H1 (cell line): ENCODE data around the gene LRBA. TPM values are rescaled to one million over a fixed set of nuclear protein-coding genes. Genes with fewer than 3 reads are reported as not detected.

Experiments used
- CTCF ChIA-PET: fragments of 300-600 bp; sonication (Branson Sonifier 250); formaldehyde crosslinking; loops from one replicate; lab custom pipeline; 2021; ENCODE audit not compliant: partially characterized antibody; lab: Charles Lee
- POLR2A ChIA-PET: fragments of 300-600 bp; sonication (Branson Sonifier 250); formaldehyde crosslinking; loops from one replicate; lab custom pipeline; 2021; ENCODE audit warnings: inconsistent platforms; ENCODE audit not compliant: partially characterized antibody; lab: Charles Lee
- DNase-seq, 2 experiments: peaks; one replicate each; pipeline versions ENCODE4 v3.0.0 to v3.0.0-alpha.2; 2010 to 2022; ENCODE audit warnings: low spot score in 2 of 2, low read depth in 1 of 2, mixed read lengths in 1 of 2
- FAIRE-seq: peaks from 2 replicates; lab custom pipeline; 2011; peaks lifted over from hg19 to GRCh38; lab: Jason Lieb, UNC
- H2AFZ ChIP-seq: 2 replicates; pipeline ENCODE4 v1.8.1; 2012; ENCODE audit warnings: low read length, inconsistent platforms
- H2AK5ac ChIP-seq: 2 replicates; pipeline ENCODE4 v1.6.1; 2013; ENCODE audit warnings: low read depth, low read length
- H2BK120ac ChIP-seq: replicated peaks from 2 replicates; pipeline ENCODE3; 2013; ENCODE audit warnings: low read depth, low read length, inconsistent platforms
- H2BK12ac ChIP-seq: 2 replicates; pipeline ENCODE4 v1.6.1; 2013; ENCODE audit warnings: low read depth, low read length
- H2BK15ac ChIP-seq: 2 replicates; pipeline ENCODE4 v1.6.1; 2013; ENCODE audit warnings: low read length
- H2BK20ac ChIP-seq: 2 replicates; pipeline ENCODE4 v1.6.1; 2013; ENCODE audit warnings: low read length
- H2BK5ac ChIP-seq: 2 replicates; pipeline ENCODE4 v1.6.1; 2013; ENCODE audit warnings: low read depth, low read length
- H3K14ac ChIP-seq: 2 replicates; pipeline ENCODE4 v1.6.1; 2013; ENCODE audit warnings: inconsistent platforms; ENCODE audit not compliant: insufficient read length
- H3K18ac ChIP-seq: 2 replicates; pipeline ENCODE4 v1.6.1; 2013; ENCODE audit warnings: low read length; ENCODE audit errors: extremely low read depth
- H3K23ac ChIP-seq: 2 replicates; pipeline ENCODE4 v1.6.1; 2013; ENCODE audit warnings: inconsistent platforms; ENCODE audit not compliant: insufficient read length
- H3K23me2 ChIP-seq: 2 replicates; pipeline ENCODE4 v1.6.1; 2013; ENCODE audit warnings: low read depth, low read length
- H3K27ac ChIP-seq: 2 replicates; pipeline ENCODE4 v1.6.1; 2011; ENCODE audit warnings: low read depth, low read length, inconsistent platforms
- H3K27me3 ChIP-seq, 4 experiments: replicated peaks in 1 of 4; 1 replicate in 1 of 4; 2 replicates in 3 of 4; pipeline versions ENCODE4 v1.6.1 to v1.8.1; 2011 to 2013; ENCODE audit warnings: low read length in 3 of 4, mild to moderate bottlenecking in 3 of 4, inconsistent platforms in 2 of 4, mixed read lengths in 2 of 4, moderate library complexity in 1 of 4; ENCODE audit not compliant: control insufficient read depth in 3 of 4, insufficient read depth in 3 of 4; ENCODE audit errors: extremely low read depth in 1 of 4
- H3K36me3 ChIP-seq, 4 experiments: 2 replicates each; pipeline versions ENCODE4 v1.6.1 to v1.8.1; 2011 to 2013; ENCODE audit warnings: mild to moderate bottlenecking in 4 of 4, low read length in 3 of 4, moderate library complexity in 2 of 4, control low read depth in 1 of 4, inconsistent platforms in 1 of 4; ENCODE audit not compliant: insufficient read depth in 4 of 4, control insufficient read depth in 2 of 4
- H3K4ac ChIP-seq: replicated peaks from 2 replicates; pipeline ENCODE3; 2013; ENCODE audit warnings: low read length, low read depth, mixed read lengths, inconsistent platforms; ENCODE audit not compliant: insufficient read length
- H3K4me1 ChIP-seq, 4 experiments: replicated peaks in 1 of 4; 1 replicate in 1 of 4; 2 replicates in 3 of 4; pipeline versions ENCODE4 v1.6.1 to v1.8.1; 2011 to 2013; ENCODE audit warnings: low read length in 3 of 4, inconsistent platforms in 2 of 4, mixed read lengths in 1 of 4; ENCODE audit not compliant: insufficient read depth in 4 of 4, control insufficient read depth in 3 of 4
- H3K4me2 ChIP-seq, 2 experiments: 2 replicates each; pipeline versions ENCODE4 v1.6.1 to v1.8.1; 2011 to 2013; ENCODE audit warnings: low read depth in 2 of 2, low read length in 2 of 2, control low read depth in 1 of 2, inconsistent platforms in 1 of 2, mild to moderate bottlenecking in 1 of 2; ENCODE audit not compliant: insufficient read depth in 1 of 2
- H3K4me3 ChIP-seq, 4 experiments: fragments of 200-600, 300-600 bp in 1 of 4; sonication (generic), shearing (Covaris generic), sonication (Bioruptor Twin) in 1 of 4; 2 replicates each; pipeline versions ENCODE4 v1.5.1 to v1.8.1; 2011 to 2016; ENCODE audit warnings: low read length in 4 of 4, low read depth in 3 of 4, control low read depth in 2 of 4, inconsistent platforms in 2 of 4, mild to moderate bottlenecking in 2 of 4, mixed read lengths in 1 of 4, moderate library complexity in 1 of 4; ENCODE audit not compliant: insufficient read depth in 2 of 4; ENCODE audit errors: extremely low read depth in 1 of 4
- H3K56ac ChIP-seq: replicated peaks from 2 replicates; pipeline ENCODE3; 2013; ENCODE audit warnings: low read depth, mild to moderate bottlenecking, mixed read lengths, low read length, inconsistent platforms; ENCODE audit not compliant: insufficient read length
- H3K79me1 ChIP-seq: 2 replicates; pipeline ENCODE4 v1.6.1; 2013; ENCODE audit warnings: low read depth, low read length, control low read depth
- H3K79me2 ChIP-seq, 2 experiments: 2 replicates each; pipeline versions ENCODE4 v1.6.1 to v1.8.1; 2012 to 2013; ENCODE audit warnings: low read length in 2 of 2, mild to moderate bottlenecking in 2 of 2, inconsistent platforms in 1 of 2; ENCODE audit not compliant: insufficient read depth in 2 of 2, control insufficient read depth in 1 of 2
- H3K9ac ChIP-seq, 4 experiments: replicated peaks in 1 of 4; 1 replicate in 1 of 4; 2 replicates in 3 of 4; pipeline versions ENCODE4 v1.6.1 to v1.8.1; 2011 to 2013; ENCODE audit warnings: low read depth in 3 of 4, low read length in 3 of 4, control low read depth in 2 of 4, mild to moderate bottlenecking in 2 of 4, moderate library complexity in 2 of 4, inconsistent platforms in 1 of 4; ENCODE audit errors: extremely low read depth in 1 of 4
- H3K9me3 ChIP-seq, 2 experiments: 2 replicates each; pipeline versions ENCODE4 v1.6.1 to v1.8.1; 2012 to 2013; ENCODE audit warnings: mild to moderate bottlenecking in 2 of 2, moderate library complexity in 2 of 2, control low read depth in 1 of 2, inconsistent platforms in 1 of 2, low read depth in 1 of 2, low read length in 1 of 2, mixed read lengths in 1 of 2; ENCODE audit not compliant: insufficient read depth in 2 of 2
- H4K20me1 ChIP-seq, 2 experiments: replicated peaks in 1 of 2; 2 replicates each; pipeline versions ENCODE3 to v1.8.1; 2011 to 2013; ENCODE audit warnings: inconsistent platforms in 2 of 2, low read length in 2 of 2, mild to moderate bottlenecking in 1 of 2; ENCODE audit not compliant: insufficient read depth in 2 of 2, control insufficient read depth in 1 of 2
- H4K5ac ChIP-seq: 2 replicates; pipeline ENCODE4 v1.6.1; 2013; ENCODE audit warnings: low read length, low read depth, mixed read lengths, inconsistent platforms; ENCODE audit not compliant: insufficient read length
- H4K8ac ChIP-seq: 2 replicates; pipeline ENCODE4 v1.8.0; 2013; ENCODE audit warnings: mild to moderate bottlenecking, moderate library complexity, low read length, inconsistent platforms; ENCODE audit not compliant: insufficient read depth; ENCODE audit errors: extremely low read depth
- H4K91ac ChIP-seq: replicated peaks from 2 replicates; pipeline ENCODE3; 2013; ENCODE audit warnings: low read length, mixed read lengths, inconsistent platforms; ENCODE audit not compliant: insufficient read length
- CEBPB ChIP-seq: IDR thresholded peaks from 2 replicates; pipeline ENCODE4 v1.6.1; 2012; ENCODE audit warnings: low read depth, low read length
- EGR1 ChIP-seq: IDR thresholded peaks from 2 replicates; pipeline ENCODE4 v1.6.1; 2011; ENCODE audit warnings: low read depth, low read length, borderline replicate concordance
- HDAC2 ChIP-seq, 2 experiments: fragments of 300-600 bp in 1 of 2; sonication (generic) in 1 of 2; IDR thresholded peaks; 2 replicates each; pipeline ENCODE4 v1.6.1; 2011 to 2012; ENCODE audit warnings: low read depth in 2 of 2, low read length in 2 of 2, mild to moderate bottlenecking in 2 of 2, moderate library complexity in 2 of 2, borderline replicate concordance in 1 of 2, inconsistent platforms in 1 of 2
- KDM5A ChIP-seq: fragments of 200-600 bp; IDR thresholded peaks from 2 replicates; pipeline ENCODE4 v1.7.1; 2012; ENCODE audit warnings: mild to moderate bottlenecking, low read length, inconsistent platforms, mixed read lengths
- POLR2AphosphoS5 ChIP-seq: IDR thresholded peaks from 2 replicates; pipeline ENCODE4 v1.6.1; 2011; ENCODE audit warnings: low read depth, low read length
- RBBP5 ChIP-seq: IDR thresholded peaks from 2 replicates; pipeline ENCODE4 v1.7.1; 2012; ENCODE audit warnings: low read depth, mild to moderate bottlenecking, inconsistent platforms, low read length, moderate library complexity, borderline replicate concordance
- SIX5 ChIP-seq: IDR thresholded peaks from 2 replicates; pipeline ENCODE4 v1.6.1; 2011; ENCODE audit warnings: mild to moderate bottlenecking, low read depth, low read length
- SRF ChIP-seq: IDR thresholded peaks from 2 replicates; pipeline ENCODE4 v1.6.1; 2011; ENCODE audit warnings: mild to moderate bottlenecking, low read depth, low read length, moderate library complexity
- TEAD4 ChIP-seq: IDR thresholded peaks from 2 replicates; pipeline ENCODE4 v1.6.1; 2012; ENCODE audit warnings: low read depth, low read length, inconsistent platforms, mixed read lengths
- WGBS, 2 experiments: shearing (Covaris generic) in 1 of 2; methylation state at CpG; one replicate each; pipeline versions ENCODE4 v1.1.6 to v1.1.7; 2013 to 2015; ENCODE audit warnings: low lambda C conversion rate in 2 of 2, mixed read lengths in 2 of 2, inconsistent platforms in 1 of 2, low coverage in 1 of 2, missing lambda C conversion rate in 1 of 2; ENCODE audit not compliant: insufficient replicate concordance in 2 of 2, insufficient coverage in 1 of 2, insufficient read length in 1 of 2; ENCODE audit errors: extremely low coverage in 1 of 2, missing lambda C conversion rate in 1 of 2; 5-methylcytosine and 5-hydroxymethylcytosine counted together
- polyA plus RNA-seq, 7 experiments: library from polyadenylated mRNA; depleted of rRNA in 3 of 7; stranded (reverse) in 5 of 7; unstranded in 2 of 7; fragments of >200 nt in 5 of 7; fragments of 200-250 nt in 2 of 7; gene quantifications; 1 replicate in 5 of 7; 2 replicates in 1 of 7; 4 replicates in 1 of 7; pipeline versions ENCODE4 v1.2.1 to v1.2.3, GENCODE V29; 2011 to 2013; ENCODE audit warnings: missing spikeins in 2 of 7, mixed read lengths in 2 of 7
- total RNA-seq: library from RNA; stranded (reverse); fragmentation: NEBNext Ultra II Directional; extraction: Animal tissue kit (Norgen Biotek cat#: 25700); gene quantifications from 2 replicates; pipeline ENCODE4 v1.2.1, GENCODE V29; 2021
- TF ChIP-seq, protein P1 (sequence below): IDR thresholded peaks from 2 replicates; pipeline ENCODE4 v1.6.1; 2012; ENCODE audit warnings: low read length, inconsistent platforms
- TF ChIP-seq, protein P2 (sequence below): IDR thresholded peaks from 2 replicates; pipeline ENCODE4 v1.6.1; 2011; ENCODE audit warnings: low read depth, mild to moderate bottlenecking, low read length; ENCODE audit not compliant: insufficient read depth
- TF ChIP-seq, protein P3 (sequence below): IDR thresholded peaks from 2 replicates; pipeline ENCODE4 v1.6.1; 2012; ENCODE audit warnings: inconsistent platforms

LRBA gene
- total and polyA plus RNA-seq, 2 of the 8 experiments (the other 6 are each of a cell fraction or from before 2014, with no cell fraction given): 54.6 to 83.2 TPM

DNA sequence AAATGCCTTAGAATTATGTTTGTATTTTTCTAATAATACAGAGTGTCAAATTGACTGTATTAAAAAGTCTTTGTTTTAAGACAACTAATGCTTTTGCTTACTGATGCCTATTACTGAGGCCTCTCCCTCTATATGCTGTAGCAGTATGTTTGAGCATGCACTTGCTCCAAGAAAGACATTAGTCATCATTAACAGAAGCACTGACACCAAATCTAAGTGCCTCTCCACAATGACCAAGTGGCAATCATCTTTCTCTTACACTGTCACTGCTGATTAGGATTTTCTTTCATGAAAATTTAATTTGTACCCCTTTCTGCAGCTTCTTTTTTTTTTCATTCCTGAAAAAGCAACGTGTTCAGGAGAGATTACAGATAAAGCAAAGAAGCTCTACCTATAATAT lies 444.2 kb downstream of the LRBA start:
- Histone ChIP-seq H3K4ac (no peak overlapping the region), H3K23me2 (no peaks in the 10 kb centered on the region), H3K79me1 (no peaks in the 10 kb centered on the region), H3K9me3 (no peaks in the 10 kb centered on the region), H3K79me2 (no peaks in the 10 kb centered on the region), H2BK20ac (no peak overlapping the region), H3K4me2 (no peak overlapping the region), H2BK15ac (no peak overlapping the region), H3K4me3 (no peak overlapping the region), H2BK5ac (no peak overlapping the region), H3K14ac (no peak overlapping the region), H3K56ac (no peak overlapping the region), H2AK5ac (no peak overlapping the region), H3K18ac (no peak overlapping the region), H3K23ac (no peak overlapping the region), H3K4me1 (no peaks in the 10 kb centered on the region), H3K36me3 (no peaks in the 10 kb centered on the region), H2BK12ac (no peak overlapping the region), H4K8ac (no peak overlapping the region), H2AFZ (no peak overlapping the region), H3K27me3 (no peaks in the 10 kb centered on the region), H4K91ac (no peak overlapping the region), H4K5ac (no peak overlapping the region), H3K27ac (no peak overlapping the region), H3K9ac (no peak overlapping the region), H4K20me1 (peaks cover 0 to 2% of the 10 kb centered on the region in 2 experiments), H2BK120ac (no peak overlapping the region)
- WGBS, 2 experiments: 80% methylated on average over 1 of the region's 1 CpG; no CpG with 5 or more reads in 1 of the 2 experiments
- ChIA-PET CTCF (no interaction called here), POLR2A (no interaction called here)
- DNase-seq: no peak
- TF ChIP-seq EGR1 (no peak), CEBPB (no peak), HDAC2 (IDR thresholded peaks at IDR 0.05; ENCODE audit: borderline replicate concordance in 1 of 2, low read depth in 2 of 2, low read length in 2 of 2) (no peak), RBBP5 (no peak), KDM5A (no peak), POLR2AphosphoS5 (no peak), SIX5 (no peak), SRF (no peak), TEAD4 (no peak)
- TF ChIP-seq, protein P1, sequence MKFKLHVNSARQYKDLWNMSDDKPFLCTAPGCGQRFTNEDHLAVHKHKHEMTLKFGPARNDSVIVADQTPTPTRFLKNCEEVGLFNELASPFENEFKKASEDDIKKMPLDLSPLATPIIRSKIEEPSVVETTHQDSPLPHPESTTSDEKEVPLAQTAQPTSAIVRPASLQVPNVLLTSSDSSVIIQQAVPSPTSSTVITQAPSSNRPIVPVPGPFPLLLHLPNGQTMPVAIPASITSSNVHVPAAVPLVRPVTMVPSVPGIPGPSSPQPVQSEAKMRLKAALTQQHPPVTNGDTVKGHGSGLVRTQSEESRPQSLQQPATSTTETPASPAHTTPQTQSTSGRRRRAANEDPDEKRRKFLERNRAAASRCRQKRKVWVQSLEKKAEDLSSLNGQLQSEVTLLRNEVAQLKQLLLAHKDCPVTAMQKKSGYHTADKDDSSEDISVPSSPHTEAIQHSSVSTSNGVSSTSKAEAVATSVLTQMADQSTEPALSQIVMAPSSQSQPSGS: no peak
- TF ChIP-seq, protein P2, sequence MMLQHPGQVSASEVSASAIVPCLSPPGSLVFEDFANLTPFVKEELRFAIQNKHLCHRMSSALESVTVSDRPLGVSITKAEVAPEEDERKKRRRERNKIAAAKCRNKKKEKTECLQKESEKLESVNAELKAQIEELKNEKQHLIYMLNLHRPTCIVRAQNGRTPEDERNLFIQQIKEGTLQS: no peak
- TF ChIP-seq, protein P3, sequence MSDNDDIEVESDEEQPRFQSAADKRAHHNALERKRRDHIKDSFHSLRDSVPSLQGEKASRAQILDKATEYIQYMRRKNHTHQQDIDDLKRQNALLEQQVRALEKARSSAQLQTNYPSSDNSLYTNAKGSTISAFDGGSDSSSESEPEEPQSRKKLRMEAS: no peak
- FAIRE-seq: no peak
